ENCODE measurements around the gene INHBC.

INHBC gene

DNA sequence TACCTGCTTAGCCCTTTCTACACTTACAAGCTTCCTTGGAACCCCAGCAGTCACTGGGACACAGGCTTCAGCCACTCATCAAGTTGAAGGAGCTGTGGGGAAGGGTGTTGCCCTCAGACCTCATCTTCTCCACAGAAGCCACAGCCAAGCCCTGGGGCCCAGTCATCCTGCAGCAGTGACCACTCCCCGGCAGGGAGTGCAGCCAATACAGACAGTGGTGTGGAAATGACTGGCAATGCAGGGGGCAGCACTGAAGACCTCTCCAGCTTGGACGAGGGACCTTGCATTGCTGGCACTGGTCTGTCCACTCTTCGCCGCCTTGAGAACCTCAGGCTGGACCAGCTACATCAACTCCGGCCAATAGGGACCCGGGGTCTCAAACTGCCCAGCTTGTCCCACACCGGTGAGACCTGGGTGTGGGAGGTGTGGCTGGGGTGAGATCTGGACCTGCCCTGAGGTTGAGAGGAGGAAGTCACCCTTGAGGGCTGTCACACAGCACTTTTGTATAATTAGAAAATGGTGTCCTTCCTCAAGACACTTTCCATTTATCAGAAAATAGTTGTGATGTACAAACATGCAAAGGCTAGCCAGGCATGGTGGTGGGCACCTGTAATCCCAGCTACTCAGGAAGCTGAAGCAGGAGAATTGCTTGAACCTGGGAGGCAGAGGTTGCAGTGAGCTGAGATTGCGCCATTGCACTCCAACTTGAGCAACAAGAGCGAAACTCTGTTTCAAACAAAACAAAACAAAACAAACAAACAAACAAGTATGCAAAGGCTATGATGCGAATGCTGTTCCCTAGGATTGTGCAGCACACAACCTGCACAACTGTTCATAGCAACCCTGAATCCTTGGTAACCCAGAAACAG lies 34.9 kb downstream of the INHBC start:
- no peak for DNase-seq (ENCODE audit: low read depth, low spot score)

- DNase-seq (ENCODE audit: low read depth, low spot score) = no peak
Measured at GRCh38 chr12:57470286-57470969, 35.8 kb downstream of the INHBC start.

- DNase-seq (ENCODE audit: low read depth, low spot score) = no peak
Measured at GRCh38 chr12:57470970-57471656, 36.5 kb downstream of the INHBC start.

DNA sequence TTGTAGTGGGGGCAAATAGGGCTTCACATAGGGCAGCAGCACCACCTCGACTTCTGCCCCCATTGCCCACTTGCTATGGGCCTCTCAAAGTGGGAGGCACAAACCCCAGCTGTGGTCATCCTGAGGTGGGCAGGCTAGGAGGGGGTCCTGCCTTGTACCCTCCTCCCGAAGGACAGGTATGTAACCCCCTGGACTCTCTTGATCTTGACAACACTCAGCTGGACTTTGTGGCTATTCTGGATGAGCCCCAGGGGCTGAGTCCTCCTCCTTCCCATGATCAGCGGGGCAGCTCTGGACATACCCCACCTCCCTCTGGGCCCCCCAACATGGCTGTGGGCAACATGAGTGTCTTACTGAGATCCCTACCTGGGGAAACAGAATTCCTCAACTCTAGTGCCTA lies 37.1 kb downstream of the INHBC start:
- no peak for DNase-seq (ENCODE audit: low read depth, low spot score)

DNA sequence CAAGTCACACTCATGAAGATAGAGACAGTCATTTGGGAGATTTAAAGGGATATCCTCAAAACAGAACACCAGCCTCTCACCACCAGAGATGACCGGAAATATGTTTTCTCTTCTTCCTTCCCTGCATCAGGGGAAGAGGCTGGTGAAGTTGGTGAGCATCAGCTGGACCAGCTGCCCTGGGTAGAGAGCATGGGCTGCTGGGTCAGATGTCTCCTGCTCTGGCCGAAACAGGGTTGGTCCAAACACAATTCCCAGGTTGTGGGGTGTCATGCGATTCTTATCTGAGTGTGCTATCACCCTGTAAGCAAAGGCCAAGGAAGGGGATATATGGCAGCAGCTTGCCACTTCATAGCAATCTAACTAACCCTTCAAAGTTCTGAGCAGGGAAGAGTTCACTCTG lies 37.8 kb downstream of the INHBC start:
- DNase-seq (ENCODE audit: low read depth, low spot score) = no peak

DNA sequence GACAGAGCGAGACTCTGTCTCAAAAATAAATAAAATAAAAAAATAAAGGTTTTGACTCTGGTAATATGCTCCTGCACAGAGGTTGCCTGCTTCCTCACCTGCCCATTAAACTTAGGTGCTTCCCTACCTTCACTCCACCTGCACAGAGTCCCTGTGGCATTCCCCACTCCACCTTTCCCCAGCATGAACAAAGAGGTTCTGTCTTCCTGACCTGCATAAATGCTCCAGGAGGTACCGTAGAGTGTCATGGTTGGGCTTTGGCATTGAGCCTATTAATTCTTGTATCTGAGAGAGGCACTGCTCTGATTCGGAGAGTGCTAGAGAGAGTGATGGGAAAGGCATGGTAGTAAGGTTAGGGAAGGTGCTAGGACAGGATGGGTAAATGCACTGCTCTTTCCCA lies 38.8 kb downstream of the INHBC start:
- DNase-seq (ENCODE audit: low read depth, low spot score) = no peak

GRCh38 chr12:57473886-57474285 lies 39.3 kb downstream of the INHBC start:
- no peak for DNase-seq (ENCODE audit: low read depth, low spot score)

DNA sequence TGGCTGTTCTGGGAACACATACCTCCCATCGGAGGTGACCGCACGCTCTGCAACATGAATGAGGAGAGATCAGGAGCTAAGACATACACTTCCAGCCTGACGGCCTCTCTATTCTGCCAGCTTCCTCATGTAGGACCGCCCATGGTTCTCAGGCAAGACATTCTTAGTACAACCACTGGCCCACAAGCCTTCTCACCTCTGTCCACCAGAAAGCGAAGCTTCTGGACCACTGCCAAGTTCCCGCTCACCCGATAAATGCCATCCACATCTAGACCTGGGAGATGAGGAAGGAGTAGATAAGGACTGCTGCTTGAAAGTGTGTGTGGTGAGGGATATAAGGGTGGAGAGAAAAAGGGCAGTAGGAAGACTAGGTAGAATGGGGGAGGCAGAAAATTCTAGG lies 39.8 kb downstream of the INHBC start:
- DNase-seq (ENCODE audit: low read depth, low spot score) = no peak

- DNase-seq (ENCODE audit: low read depth, low spot score) = no peak
Measured at GRCh38 chr12:57474862-57475261, 40.3 kb downstream of the INHBC start.

DNA sequence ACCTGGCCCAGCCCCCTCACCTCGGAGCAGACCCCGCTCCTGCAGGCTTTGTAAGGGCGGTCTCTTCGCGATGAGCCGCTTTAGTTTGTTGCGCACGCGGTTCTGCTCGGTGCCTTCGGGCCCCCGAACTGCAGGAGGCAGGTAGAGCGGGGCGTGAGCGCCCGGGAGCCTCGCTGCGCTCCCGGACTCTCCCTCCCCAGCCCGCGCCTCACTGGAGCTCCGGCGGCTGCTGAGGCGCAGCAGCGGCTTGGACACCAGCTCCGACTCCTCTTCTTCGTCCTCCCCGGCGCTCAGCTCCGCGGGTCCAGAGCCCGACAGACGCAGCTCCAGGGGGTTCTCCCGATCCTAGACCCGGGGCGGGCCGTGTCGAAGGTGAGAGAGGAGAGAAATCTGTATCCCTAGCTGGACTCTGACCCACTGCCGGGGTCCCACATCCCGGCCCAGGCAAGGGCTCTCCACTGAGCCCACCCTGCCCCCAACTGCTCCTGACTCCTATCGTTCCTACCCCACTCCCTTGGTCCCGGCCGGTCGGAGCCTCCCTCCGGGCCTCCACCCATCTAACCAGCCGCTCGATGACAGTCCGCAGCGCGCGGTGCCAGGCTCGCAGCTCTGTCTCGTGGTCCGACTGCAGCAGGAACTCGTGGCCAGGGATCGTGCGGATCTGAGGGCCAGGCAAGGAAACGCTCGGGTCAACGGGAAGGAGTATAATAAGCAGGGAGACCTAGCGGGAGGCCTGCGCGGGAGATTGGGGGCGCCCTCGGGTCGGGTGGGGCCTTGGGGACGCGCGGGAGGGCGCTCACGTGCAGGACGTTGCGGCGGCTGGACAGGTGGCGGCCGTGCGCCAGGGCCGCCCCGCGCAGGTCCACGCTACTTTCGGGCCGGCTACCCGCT lies 40.9 kb downstream of the INHBC start:
- no peak for DNase-seq (ENCODE audit: low read depth, low spot score)

DNA sequence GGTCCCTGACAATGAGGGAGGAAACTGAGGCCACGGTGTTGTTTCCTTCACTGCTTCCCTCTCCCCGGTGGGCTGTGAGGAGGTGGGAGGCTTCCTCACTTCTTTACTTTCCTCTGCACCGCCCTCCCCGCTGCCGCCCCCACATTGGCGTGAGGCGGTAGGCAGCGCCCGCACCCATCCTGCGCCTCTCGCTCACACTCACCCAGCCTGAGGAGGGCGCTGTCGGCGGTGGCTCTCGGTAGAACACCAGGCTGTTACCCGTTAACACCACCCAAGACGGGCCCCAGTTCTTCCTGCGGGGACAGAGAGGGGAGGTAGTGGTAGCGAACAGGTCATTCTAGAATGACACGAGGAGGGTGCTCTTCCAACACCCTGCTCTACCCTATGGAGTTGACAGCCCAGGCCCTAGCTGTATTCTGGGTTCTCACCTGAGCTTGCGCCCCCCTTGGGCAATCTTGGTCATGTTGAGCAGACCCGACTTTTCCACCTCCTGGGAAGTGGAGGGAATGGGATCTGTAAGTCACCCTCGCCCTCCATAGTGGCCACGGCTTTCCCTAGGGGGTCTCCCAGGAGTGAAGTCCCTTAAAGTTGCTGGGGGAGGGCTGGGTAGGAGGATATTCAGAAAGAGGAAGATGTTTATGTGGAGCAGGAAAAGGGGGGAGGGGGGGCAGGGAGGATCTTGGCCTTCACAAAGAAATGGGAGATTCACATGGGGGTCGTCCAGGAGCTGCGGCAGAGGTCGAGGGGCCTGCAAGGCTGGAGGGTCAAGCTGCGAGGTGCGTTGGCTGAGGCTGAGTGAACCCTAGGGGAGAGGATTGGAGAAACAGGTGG lies 41.8 kb downstream of the INHBC start:
- DNase-seq (ENCODE audit: low read depth, low spot score) = peak; percentile 57

DNA sequence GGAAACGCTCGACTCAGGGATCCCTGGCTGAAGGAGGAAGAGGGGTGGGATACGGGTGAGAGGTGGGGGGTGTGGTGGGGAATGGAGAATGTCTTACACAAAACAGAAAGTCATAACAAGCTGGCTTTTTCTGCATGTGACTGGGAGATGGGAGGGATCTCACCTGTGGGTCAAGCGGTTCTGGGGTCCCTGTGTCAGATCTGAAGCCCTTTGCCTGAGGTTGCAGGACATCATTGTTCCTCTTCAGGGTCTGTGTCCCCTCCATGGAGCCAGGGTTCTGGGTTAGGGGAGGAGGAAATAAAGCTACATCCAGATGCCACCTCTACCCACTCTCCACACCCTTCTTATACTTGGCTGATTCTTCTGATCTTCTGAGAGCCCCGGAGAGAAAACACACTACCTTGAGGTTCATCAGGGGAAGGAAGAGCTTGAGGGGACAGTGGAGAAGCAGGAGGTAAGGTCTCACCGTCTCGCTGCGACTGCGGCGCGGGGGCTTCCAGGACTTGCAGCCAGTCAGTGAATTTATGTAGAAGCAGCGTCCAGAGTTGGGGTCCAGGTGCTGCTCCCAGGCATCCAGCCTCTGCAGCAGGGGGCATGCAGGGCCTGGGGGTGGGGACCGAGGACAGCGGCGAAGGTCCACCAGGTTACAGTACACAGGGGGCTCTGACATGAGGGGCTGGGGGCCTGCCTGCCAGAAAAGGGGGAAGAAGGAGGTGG lies 42.6 kb downstream of the INHBC start:
- DNase-seq (ENCODE audit: low read depth, low spot score) = no peak

DNA sequence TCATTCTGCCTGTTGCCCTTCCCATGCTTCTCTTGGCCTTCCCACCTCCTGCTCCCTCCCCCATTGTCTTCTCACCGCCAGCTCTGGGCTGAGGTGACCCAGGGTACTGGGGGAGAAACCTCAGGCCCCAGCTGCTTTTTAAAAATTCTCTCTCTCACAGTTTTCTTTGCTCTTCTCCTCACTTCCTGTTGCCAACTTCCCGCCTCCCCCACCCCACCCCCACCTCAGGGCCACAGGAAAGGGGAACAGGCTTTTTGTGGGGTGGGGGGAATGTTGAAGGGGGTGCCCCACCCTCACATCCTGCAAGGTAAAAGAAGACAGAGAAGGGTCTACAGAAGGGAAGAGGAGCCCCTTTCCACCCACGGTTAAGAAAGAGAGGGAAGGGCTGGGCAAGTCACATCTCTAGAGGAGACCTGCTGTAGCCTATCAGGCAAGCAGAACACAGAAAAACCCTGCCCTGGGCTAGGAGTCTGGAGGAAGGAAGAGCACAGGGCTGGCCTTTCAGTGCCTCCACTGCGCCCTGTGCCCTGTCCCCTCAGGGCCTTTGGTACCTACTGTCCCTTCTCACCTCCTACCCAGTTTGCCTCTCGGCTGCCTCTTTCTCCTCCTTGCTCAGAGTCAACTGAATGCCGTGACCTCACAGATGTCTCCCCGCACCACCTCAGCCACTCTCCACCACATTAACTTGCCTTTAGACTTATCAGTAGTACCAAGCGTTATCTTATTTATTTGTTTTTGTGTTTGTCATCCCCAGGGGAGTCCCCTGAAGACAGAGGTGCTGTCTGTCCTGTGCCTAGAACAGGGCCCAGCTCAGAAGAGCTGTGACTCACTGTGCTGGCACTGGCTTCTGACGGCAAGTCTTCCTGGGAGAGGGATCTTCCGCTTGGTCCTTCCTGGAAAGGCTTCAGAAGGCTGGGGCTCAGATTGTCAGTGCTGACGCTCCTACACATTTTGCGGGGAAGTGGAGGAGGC lies 43.4 kb downstream of the INHBC start:
- no peak for DNase-seq (ENCODE audit: low read depth, low spot score)

DNA sequence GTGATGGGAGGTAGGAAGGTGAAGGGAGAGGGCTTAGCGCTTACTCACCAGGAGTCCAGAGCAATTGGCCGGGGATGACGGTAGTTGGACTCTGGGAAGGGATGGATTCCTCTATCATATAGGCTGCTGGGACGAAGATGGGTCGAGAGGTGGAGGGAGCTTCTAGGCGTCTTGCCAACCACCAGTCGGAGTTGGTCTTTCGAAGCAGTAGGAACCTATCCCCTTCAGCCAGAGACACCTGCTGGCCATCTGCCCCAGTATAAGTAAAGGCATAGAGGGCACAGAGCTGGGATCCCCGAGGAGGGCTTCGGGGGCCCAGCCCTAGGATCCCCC lies 44.4 kb downstream of the INHBC start:
- DNase-seq (ENCODE audit: low read depth, low spot score) = no peak

GRCh38 chr12:57479376-57480115 lies 45.0 kb downstream of the INHBC start, which contains the start of gene ARHGAP9:
TSS of gene ARHGAP9 (minus strand) at chr12:57479866. CDS start at chr12:57479406, 460 bp downstream.
- DNase-seq (ENCODE audit: low read depth, low spot score) = no peak

DNA sequence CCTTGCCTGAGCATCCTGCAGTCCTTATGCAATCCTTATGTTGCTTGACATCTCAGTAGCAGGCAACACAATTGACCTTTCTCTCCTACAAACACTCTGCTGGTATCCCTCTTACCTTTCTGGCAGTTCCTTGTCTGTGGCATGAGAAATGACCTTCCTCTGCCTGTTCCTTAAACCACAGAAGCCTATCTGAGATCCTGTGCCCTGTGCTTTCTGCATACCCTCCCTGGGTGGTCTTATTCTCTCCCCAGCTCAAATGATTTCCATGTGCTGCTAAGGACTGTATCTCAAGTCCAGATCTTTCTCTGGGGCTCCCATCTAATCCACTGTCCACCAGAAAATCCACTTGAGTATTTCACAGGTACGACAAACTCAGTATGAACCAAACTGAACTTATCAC lies 47.1 kb downstream of the INHBC start:
- DNase-seq (ENCODE audit: low read depth, low spot score) = no peak

- DNase-seq (ENCODE audit: low read depth, low spot score) = no peak
Measured at GRCh38 chr12:57483466-57483865, 48.9 kb downstream of the INHBC start.

GRCh38 chr12:57485695-57486094 lies 51.1 kb downstream of the INHBC start:
- no peak for DNase-seq (ENCODE audit: low read depth, low spot score)
